HG03342 (cell line): ENCODE data around the gene PTBP3.
"Not testable (repeated sequence)": the region's sequence is repeated elsewhere in the genome, so short reads cannot be mapped to it uniquely, and the experiment has no call there.

Experiments used
- ATAC-seq: cut with Tn5 transposase; IDR thresholded peaks from one replicate; pipeline ENCODE4 v1.9.1; 2021; ENCODE audit warnings: mild to moderate bottlenecking, moderate library complexity; ENCODE audit not compliant: unreplicated experiment

The PTBP3 gene

GRCh38 chr9:112332977-112333638 is at the start of gene PTBP3:
TSS of gene PTBP3 (minus strand) at chr9:112333619. CDS start at chr9:112297865, 35,754 bp downstream.
- ATAC-seq: peak; percentile 58

- ATAC-seq: no peak
These were observed 49.3 kb upstream of the PTBP3 start for GRCh38 chr9:112382501-112383364.

- ATAC-seq: no peak
These were observed 48.6 kb upstream of the PTBP3 start for GRCh38 chr9:112382066-112382465.

- ATAC-seq: no peak
These were observed 47.4 kb upstream of the PTBP3 start for GRCh38 chr9:112380825-112381221.

- peak; percentile 16 for ATAC-seq
These were observed 46.8 kb upstream of the PTBP3 start, which contains the start of gene HSDL2 for GRCh38 chr9:112380102-112380824. TSS of gene HSDL2 (plus strand) at chr9:112380108. CDS start at chr9:112380164, 56 bp downstream.

- peak; percentile 81 for ATAC-seq
These were observed 46.0 kb upstream of the PTBP3 start for GRCh38 chr9:112379177-112380101.

GRCh38 chr9:112378328-112379176 is 45.1 kb upstream of the PTBP3 start:
- ATAC-seq: peak; percentile 7

- ATAC-seq: no peak
These were observed 44.4 kb upstream of the PTBP3 start for GRCh38 chr9:112377684-112378327.

- ATAC-seq: no peak
These were observed 43.7 kb upstream of the PTBP3 start for GRCh38 chr9:112377087-112377486.

GRCh38 chr9:112375361-112375760 is 41.9 kb upstream of the PTBP3 start:
- ATAC-seq: no peak

- ATAC-seq: not testable (repeated sequence)
These were observed 40.8 kb upstream of the PTBP3 start for GRCh38 chr9:112374232-112374631.

- not testable (repeated sequence) for ATAC-seq
These were observed 40.2 kb upstream of the PTBP3 start for GRCh38 chr9:112373666-112374065.

- no peak for ATAC-seq
These were observed 37.6 kb upstream of the PTBP3 start for GRCh38 chr9:112371060-112371459.

- ATAC-seq: no peak
These were observed 36.4 kb upstream of the PTBP3 start for GRCh38 chr9:112369817-112370216.

- ATAC-seq: no peak
These were observed 34.0 kb upstream of the PTBP3 start for GRCh38 chr9:112367465-112367864.

- ATAC-seq: no peak
These were observed 33.2 kb upstream of the PTBP3 start for GRCh38 chr9:112366591-112366990.

- ATAC-seq: not testable (repeated sequence)
These were observed 31.8 kb upstream of the PTBP3 start for GRCh38 chr9:112365257-112365656.

- no peak for ATAC-seq
These were observed 31.3 kb upstream of the PTBP3 start for GRCh38 chr9:112364761-112365160.

- no peak for ATAC-seq
These were observed 28.2 kb upstream of the PTBP3 start for GRCh38 chr9:112361601-112362000.
